ENCODE measurements around the gene PAK6.

The PAK6 gene

GRCh38 chr15:40254452-40254851, 15.6 kb downstream of the PAK6 start:
- peaks cover 0 to 5% (median 0%) of the 10 kb centered on the region in 3 donors for H3K36me3 ChIP-seq
- H3K27me3 ChIP-seq, result peaks cover 0 to 6% of the 10 kb centered on the region in 2 donors
- TF ChIP-seq, protein P1, sequence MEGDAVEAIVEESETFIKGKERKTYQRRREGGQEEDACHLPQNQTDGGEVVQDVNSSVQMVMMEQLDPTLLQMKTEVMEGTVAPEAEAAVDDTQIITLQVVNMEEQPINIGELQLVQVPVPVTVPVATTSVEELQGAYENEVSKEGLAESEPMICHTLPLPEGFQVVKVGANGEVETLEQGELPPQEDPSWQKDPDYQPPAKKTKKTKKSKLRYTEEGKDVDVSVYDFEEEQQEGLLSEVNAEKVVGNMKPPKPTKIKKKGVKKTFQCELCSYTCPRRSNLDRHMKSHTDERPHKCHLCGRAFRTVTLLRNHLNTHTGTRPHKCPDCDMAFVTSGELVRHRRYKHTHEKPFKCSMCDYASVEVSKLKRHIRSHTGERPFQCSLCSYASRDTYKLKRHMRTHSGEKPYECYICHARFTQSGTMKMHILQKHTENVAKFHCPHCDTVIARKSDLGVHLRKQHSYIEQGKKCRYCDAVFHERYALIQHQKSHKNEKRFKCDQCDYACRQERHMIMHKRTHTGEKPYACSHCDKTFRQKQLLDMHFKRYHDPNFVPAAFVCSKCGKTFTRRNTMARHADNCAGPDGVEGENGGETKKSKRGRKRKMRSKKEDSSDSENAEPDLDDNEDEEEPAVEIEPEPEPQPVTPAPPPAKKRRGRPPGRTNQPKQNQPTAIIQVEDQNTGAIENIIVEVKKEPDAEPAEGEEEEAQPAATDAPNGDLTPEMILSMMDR (IDR thresholded peaks at IDR 0.05), result no peak
- no peak for DNase-seq
- intact Hi-C loops (cut with DNase I; ENCODE audit: low total_unique reads), result no loop called here
- H3K4me1 ChIP-seq, result peaks cover 0 to 32% (median 15%) of the 10 kb centered on the region in 4 donors
- no peak overlapping the region for H3K4me3 ChIP-seq
- no peak overlapping the region for H3K27ac ChIP-seq
- H3K9me3 ChIP-seq, result no peaks in the 10 kb centered on the region

GRCh38 chr15:40255033-40255432, 16.2 kb downstream of the PAK6 start:
- intact Hi-C loops (cut with DNase I; ENCODE audit: low total_unique reads), result no loop called here
- H3K27me3 ChIP-seq, result peaks cover 0 to 6% of the 10 kb centered on the region in 2 donors
- no peak for DNase-seq
- no peaks in the 10 kb centered on the region for H3K9me3 ChIP-seq
- H3K4me1 ChIP-seq, result peaks cover 0 to 26% (median 15%) of the 10 kb centered on the region in 4 donors
- no peak overlapping the region for H3K27ac ChIP-seq
- H3K36me3 ChIP-seq, result peaks cover 0 to 5% (median 0%) of the 10 kb centered on the region in 3 donors
- TF ChIP-seq, protein P1 (IDR thresholded peaks at IDR 0.05), result no peak
- no peak overlapping the region for H3K4me3 ChIP-seq

DNA sequence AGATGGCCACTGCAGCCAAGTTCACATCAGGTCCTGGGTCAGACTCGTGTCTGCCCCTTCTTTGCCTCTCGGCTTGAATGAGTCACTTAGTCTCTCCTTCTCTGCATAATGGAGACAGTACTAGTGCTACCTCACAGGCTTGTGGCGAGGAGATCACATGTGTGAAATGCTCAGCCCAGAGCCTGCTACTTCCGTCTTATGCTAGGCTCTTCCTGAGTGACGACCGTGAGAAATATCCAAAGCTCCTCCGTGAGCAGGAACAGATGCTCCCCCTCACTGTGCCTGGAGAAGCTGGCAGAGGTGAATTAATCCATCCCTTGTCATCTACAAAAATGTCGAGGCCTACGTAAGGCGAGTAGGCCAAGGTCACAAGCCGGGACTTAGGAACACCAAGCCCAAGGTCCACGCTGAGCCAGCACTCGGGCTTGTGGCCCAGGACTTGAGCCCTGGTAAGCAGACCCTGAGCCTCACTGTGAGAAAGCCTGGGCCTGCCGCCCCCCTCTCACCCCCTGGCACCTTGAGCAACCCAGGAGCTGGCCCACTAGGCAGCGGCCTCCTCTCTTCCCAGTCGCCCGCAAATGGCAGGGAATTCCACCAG, 17.9 kb downstream of the PAK6 start:
- H3K27ac ChIP-seq, result no peak overlapping the region
- TF ChIP-seq, protein P1 (IDR thresholded peaks at IDR 0.05), result no peak
- no peak for DNase-seq
- peaks cover 0 to 5% (median 0%) of the 10 kb centered on the region in 3 donors for H3K36me3 ChIP-seq
- peaks cover 0 to 22% (median 15%) of the 10 kb centered on the region in 4 donors for H3K4me1 ChIP-seq
- intact Hi-C loops (cut with DNase I; ENCODE audit: low total_unique reads), result no loop called here
- H3K9me3 ChIP-seq, result no peaks in the 10 kb centered on the region
- H3K4me3 ChIP-seq, result no peak overlapping the region
- peaks cover 0 to 6% of the 10 kb centered on the region in 2 donors for H3K27me3 ChIP-seq

DNA sequence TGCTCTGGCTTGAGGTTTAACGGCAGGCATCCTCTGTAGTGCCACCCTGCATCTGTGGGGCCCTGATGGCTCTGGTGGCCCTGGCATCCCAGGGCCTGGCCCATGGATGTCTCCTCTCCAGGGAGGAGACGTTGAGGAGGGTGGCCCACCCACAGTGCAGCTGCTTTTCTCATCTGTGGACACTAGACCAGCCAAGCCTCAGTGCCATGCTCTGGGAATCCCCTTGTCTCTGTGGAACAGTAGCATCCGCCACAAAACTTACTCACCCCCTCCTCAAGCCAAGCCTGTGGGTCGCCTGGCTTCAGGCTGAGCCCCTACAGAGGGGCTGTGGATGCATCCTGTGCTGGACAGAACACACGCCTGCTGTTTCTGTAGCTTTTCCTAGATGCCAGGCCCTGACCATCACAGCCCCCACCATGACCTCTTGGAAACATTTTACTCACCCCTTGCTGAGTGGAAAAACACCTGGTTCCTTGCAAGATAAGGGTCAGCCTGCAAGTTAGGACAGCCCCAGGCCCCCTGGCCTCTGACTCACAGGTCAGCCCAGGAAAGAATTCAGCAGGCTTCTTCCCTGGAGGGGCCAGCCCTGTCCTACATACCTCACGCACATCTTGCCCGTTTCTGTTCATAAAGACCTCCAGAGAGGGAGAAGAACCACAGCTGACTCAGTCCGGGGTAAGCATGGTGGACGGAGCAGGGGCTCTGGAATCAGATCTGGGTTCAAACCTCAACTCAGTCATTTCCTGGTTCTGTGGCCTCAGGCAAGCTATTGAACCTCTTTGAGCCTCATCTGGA, 19.0 kb downstream of the PAK6 start:
- Histone ChIP-seq H3K27me3 (peaks cover 0 to 6% of the 10 kb centered on the region in 2 donors), H3K4me1 (peaks cover 0 to 13% (median 10%) of the 10 kb centered on the region in 4 donors), H3K9me3 (no peaks in the 10 kb centered on the region), H3K4me3 (no peak overlapping the region), H3K36me3 (peaks cover 0 to 5% (median 0%) of the 10 kb centered on the region in 3 donors), H3K27ac (no peak overlapping the region)
- TF ChIP-seq, protein P1 (IDR thresholded peaks at IDR 0.05), result no peak
- intact Hi-C loops (cut with DNase I; ENCODE audit: low total_unique reads), result no loop called here
- DNase-seq, result no peak

GRCh38 chr15:40258544-40258943, 19.7 kb downstream of the PAK6 start:
- Histone ChIP-seq H3K27me3 (peaks cover 0 to 6% of the 10 kb centered on the region in 2 donors), H3K36me3 (peaks cover 0 to 5% (median 0%) of the 10 kb centered on the region in 3 donors), H3K4me3 (no peak overlapping the region), H3K4me1 (peaks cover 0 to 13% (median 4%) of the 10 kb centered on the region in 4 donors), H3K27ac (no peak overlapping the region), H3K9me3 (no peaks in the 10 kb centered on the region)
- TF ChIP-seq, protein P1 (IDR thresholded peaks at IDR 0.05), result no peak
- intact Hi-C loops (cut with DNase I; ENCODE audit: low total_unique reads), result no loop called here
- no peak for DNase-seq

All from tibial artery (tissue), 4 donors.